GM12892 (cell line): Measurements from ENCODE around the gene SLC15A1.

Experiments used
- POLR2A ChIP-seq: IDR thresholded peaks from 2 replicates; pipeline ENCODE4 v1.6.1; 2011; ENCODE audit warnings: low read depth, low read length, control low read depth
- TAF1 ChIP-seq: IDR thresholded peaks from 2 replicates; pipeline ENCODE4 v1.6.1; 2011; ENCODE audit warnings: low read depth, mild to moderate bottlenecking, control low read depth, low read length, borderline replicate concordance

DNA sequence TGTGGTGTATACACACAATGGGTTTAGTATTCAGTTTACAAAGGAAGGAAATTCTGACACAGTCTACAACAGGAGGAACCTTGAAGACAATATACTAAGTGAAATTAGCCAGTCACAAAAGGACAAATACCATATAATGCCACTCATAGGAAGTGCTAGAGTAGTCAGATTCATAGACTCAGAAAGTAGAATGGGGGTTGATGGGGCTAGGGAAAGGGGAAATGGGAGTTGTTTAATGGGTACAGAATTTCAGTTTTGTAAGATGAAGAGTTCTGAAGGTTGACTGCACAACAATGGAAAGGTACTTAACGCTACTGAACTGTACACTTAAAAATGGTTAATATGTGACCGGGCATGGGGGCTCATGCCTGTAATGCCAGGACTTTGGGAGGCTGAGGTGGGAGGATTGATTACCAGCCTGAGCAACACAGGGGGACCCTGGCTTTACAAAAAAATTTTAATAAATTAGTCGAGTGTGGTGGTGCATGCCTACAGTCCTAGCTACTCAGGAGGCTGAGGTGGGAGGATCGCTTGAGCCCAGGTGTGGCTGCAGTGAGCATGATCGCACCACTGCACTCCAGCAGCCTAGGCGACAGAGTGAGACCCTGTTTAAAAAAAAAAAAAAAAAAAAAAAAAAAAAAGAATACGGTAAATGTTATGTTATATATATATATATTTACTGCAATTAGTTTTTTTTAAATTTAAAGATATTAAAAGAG is 45.0 kb downstream of the SLC15A1 start:
- TF ChIP-seq POLR2A (no peak), TAF1 (no peak)
